IMR-90 (cell line): ENCODE measurements around the gene FFAR1.

Experiments
- BHLHE40 ChIP-seq: fragments of 150-350 bp; IDR thresholded peaks from 2 replicates; pipeline ENCODE4 v1.6.1; 2016; ENCODE audit warnings: mild to moderate bottlenecking, low read depth, low read length
- CEBPB ChIP-seq: IDR thresholded peaks from 2 replicates; pipeline ENCODE4 v1.6.1; 2012; ENCODE audit warnings: low read depth, low read length, improper control_type of control experiment
- CTCF ChIP-seq: conservative IDR thresholded peaks from 2 replicates; pipeline ENCODE4 v1.5.1; 2012; ENCODE audit warnings: mild to moderate bottlenecking, low read depth, low read length, improper control_type of control experiment
- ELK1 ChIP-seq: fragments of 150-350 bp; IDR thresholded peaks from 2 replicates; pipeline ENCODE4 v1.6.1; 2016; ENCODE audit warnings: low read depth, mild to moderate bottlenecking, low read length, moderate library complexity, borderline replicate concordance
- MAFK ChIP-seq: IDR thresholded peaks from 2 replicates; pipeline ENCODE4 v1.6.1; 2012; ENCODE audit warnings: low read depth, low read length, improper control_type of control experiment
- MXI1 ChIP-seq: IDR thresholded peaks from 2 replicates; pipeline ENCODE4 v1.6.1; 2012; ENCODE audit warnings: low read depth, mild to moderate bottlenecking, low read length, moderate library complexity, borderline replicate concordance
- NFE2L2 ChIP-seq: fragments of 150-350 bp; IDR thresholded peaks from 2 replicates; pipeline ENCODE4 v1.6.1; 2016; ENCODE audit warnings: low read depth, mild to moderate bottlenecking, low read length
- POLR2A ChIP-seq: IDR thresholded peaks from 2 replicates; pipeline ENCODE4 v1.6.1; 2012; ENCODE audit warnings: mild to moderate bottlenecking, low read depth, low read length
- RCOR1 ChIP-seq: IDR thresholded peaks from 2 replicates; pipeline ENCODE4 v1.6.1; 2012; ENCODE audit warnings: mild to moderate bottlenecking, low read length, improper control_type of control experiment; ENCODE audit not compliant: insufficient replicate concordance
- SMC3 ChIP-seq: fragments of 150-350 bp; IDR thresholded peaks from 2 replicates; pipeline ENCODE4 v1.6.1; 2016; ENCODE audit warnings: low read depth, mild to moderate bottlenecking, antibody characterized with exemption, low read length, moderate library complexity
- USF2 ChIP-seq: fragments of 150-350 bp; IDR thresholded peaks from 2 replicates; pipeline ENCODE4 v1.6.1; 2017; ENCODE audit warnings: mild to moderate bottlenecking, antibody characterized with exemption, low read length, low read depth

GRCh38 chr19:35342430-35342829 is 5.3 kb upstream of the FFAR1 start:
- no peak for TF ChIP-seq CTCF
- no peak for TF ChIP-seq MXI1
- no peak for TF ChIP-seq NFE2L2
- no peak for TF ChIP-seq POLR2A
- TF ChIP-seq USF2: no peak
- TF ChIP-seq SMC3: no peak
- no peak for TF ChIP-seq CEBPB
- no peak for TF ChIP-seq ELK1
- TF ChIP-seq MAFK: no peak
- no peak for TF ChIP-seq BHLHE40
- no peak for TF ChIP-seq RCOR1
